SK-N-MC (cell line): ENCODE results near the gene ASTN2.

ENCODE experiments used
- DNase-seq: peaks from one replicate; pipeline ENCODE4 v3.0.0-alpha.2; 2011; ENCODE audit warnings: low read depth, low spot score
- H3K27ac ChIP-seq: fragments of 200-600 bp; sonication (generic); 2 replicates; pipeline ENCODE4 v1.5.1; 2016; ENCODE audit warnings: mixed run types
- H3K36me3 ChIP-seq: fragments of 200-600 bp; sonication (generic); 2 replicates; pipeline ENCODE4 v1.6.1; 2017; ENCODE audit warnings: antibody characterized with exemption, low read length, mixed read lengths; ENCODE audit not compliant: insufficient read depth
- H3K4me3 ChIP-seq: fragments of 200-600 bp; sonication (generic); 2 replicates; pipeline ENCODE4 v1.5.1; 2016
- H3K9ac ChIP-seq: fragments of 200-600 bp; sonication (generic); 2 replicates; pipeline ENCODE4 v1.8.0; 2017; ENCODE audit warnings: mixed run types, mixed read lengths; ENCODE audit not compliant: insufficient read length
- H3K9me3 ChIP-seq: fragments of 200-600 bp; sonication (generic); 2 replicates; pipeline ENCODE4 v1.6.1; 2017; ENCODE audit warnings: low read depth, mild to moderate bottlenecking, antibody characterized with exemption, low read length, moderate library complexity, mixed read lengths
- EZH2 ChIP-seq: fragments of 200-600 bp; sonication (generic); IDR thresholded peaks from one replicate; pipeline ENCODE4 v1.6.1; 2017; ENCODE audit warnings: antibody characterized with exemption
- FOXP2 ChIP-seq: optimal IDR thresholded peaks from 2 replicates; pipeline ENCODE3; 2011; ENCODE audit warnings: mild to moderate bottlenecking, moderate library complexity; ENCODE audit not compliant: insufficient read depth; ENCODE audit errors: extremely low read length, control extremely low read depth
- POLR2AphosphoS5 ChIP-seq: IDR thresholded peaks from 2 replicates; pipeline ENCODE4 v1.6.1; 2012; ENCODE audit warnings: mild to moderate bottlenecking, low read depth, low read length, borderline replicate concordance

The ASTN2 gene

GRCh38 chr9:116817762-116818161 is 597.1 kb downstream of the ASTN2 start:
- no peak overlapping the region for H3K9ac ChIP-seq
- no peak for TF ChIP-seq EZH2
- TF ChIP-seq POLR2AphosphoS5, result no peak
- TF ChIP-seq FOXP2, result no peak
- H3K27ac ChIP-seq, result no peak overlapping the region
- no peak overlapping the region for H3K4me3 ChIP-seq
- DNase-seq, result no peak
- H3K9me3 ChIP-seq, result no peaks in the 10 kb centered on the region
- H3K36me3 ChIP-seq, result no peaks in the 10 kb centered on the region

GRCh38 chr9:116816484-116816883 is 598.4 kb downstream of the ASTN2 start:
- Histone ChIP-seq H3K9me3 (no peaks in the 10 kb centered on the region), H3K36me3 (no peaks in the 10 kb centered on the region), H3K4me3 (no peak overlapping the region), H3K9ac (no peak overlapping the region), H3K27ac (no peak overlapping the region)
- DNase-seq, result no peak
- TF ChIP-seq POLR2AphosphoS5 (no peak), FOXP2 (no peak), EZH2 (no peak)

GRCh38 chr9:116815835-116816234 is 599.0 kb downstream of the ASTN2 start:
- no peak overlapping the region for H3K9ac ChIP-seq
- DNase-seq, result no peak
- H3K36me3 ChIP-seq, result no peaks in the 10 kb centered on the region
- no peak overlapping the region for H3K27ac ChIP-seq
- TF ChIP-seq EZH2, result no peak
- TF ChIP-seq FOXP2, result no peak
- TF ChIP-seq POLR2AphosphoS5, result no peak
- no peak overlapping the region for H3K4me3 ChIP-seq
- H3K9me3 ChIP-seq, result no peaks in the 10 kb centered on the region

GRCh38 chr9:116813031-116813300 is 601.9 kb downstream of the ASTN2 start:
- no peaks in the 10 kb centered on the region for H3K9me3 ChIP-seq
- H3K9ac ChIP-seq, result no peak overlapping the region
- H3K27ac ChIP-seq, result no peak overlapping the region
- TF ChIP-seq POLR2AphosphoS5 (no peak), EZH2 (no peak), FOXP2 (no peak)
- H3K36me3 ChIP-seq, result no peaks in the 10 kb centered on the region
- DNase-seq, result no peak
- no peak overlapping the region for H3K4me3 ChIP-seq

GRCh38 chr9:116812231-116813030 is 602.4 kb downstream of the ASTN2 start:
- H3K36me3 ChIP-seq, result no peaks in the 10 kb centered on the region
- H3K4me3 ChIP-seq, result no peak overlapping the region
- H3K9ac ChIP-seq, result no peak overlapping the region
- H3K9me3 ChIP-seq, result no peaks in the 10 kb centered on the region
- H3K27ac ChIP-seq, result no peak overlapping the region
- TF ChIP-seq POLR2AphosphoS5, result no peak
- no peak for TF ChIP-seq FOXP2
- no peak for TF ChIP-seq EZH2
- no peak for DNase-seq

GRCh38 chr9:116809656-116810055 is 605.2 kb downstream of the ASTN2 start:
- Histone ChIP-seq H3K9me3 (no peaks in the 10 kb centered on the region), H3K4me3 (no peak overlapping the region), H3K9ac (no peak overlapping the region), H3K27ac (no peak overlapping the region), H3K36me3 (no peaks in the 10 kb centered on the region)
- DNase-seq, result no peak
- TF ChIP-seq FOXP2, result no peak
- TF ChIP-seq EZH2, result no peak
- no peak for TF ChIP-seq POLR2AphosphoS5

GRCh38 chr9:116806075-116806474 is 608.8 kb downstream of the ASTN2 start:
- Histone ChIP-seq H3K27ac (no peak overlapping the region), H3K9me3 (no peaks in the 10 kb centered on the region), H3K36me3 (no peaks in the 10 kb centered on the region), H3K9ac (no peak overlapping the region), H3K4me3 (no peak overlapping the region)
- TF ChIP-seq EZH2, result no peak
- DNase-seq, result no peak

- H3K36me3 ChIP-seq, result no peaks in the 10 kb centered on the region
- DNase-seq, result no peak
Measured at GRCh38 chr9:116800885-116801284, 614.0 kb downstream of the ASTN2 start.

GRCh38 chr9:116800074-116800473 is 614.8 kb downstream of the ASTN2 start:
- no peaks in the 10 kb centered on the region for H3K36me3 ChIP-seq
- H3K27ac ChIP-seq, result no peak overlapping the region
- no peak for DNase-seq
- H3K9me3 ChIP-seq, result no peaks in the 10 kb centered on the region
- no peak for TF ChIP-seq EZH2
- no peak for TF ChIP-seq POLR2AphosphoS5
- TF ChIP-seq FOXP2, result no peak
- H3K4me3 ChIP-seq, result no peak overlapping the region
- no peak overlapping the region for H3K9ac ChIP-seq

More at GRCh38 chr9:116800885-116801284, 614.0 kb downstream of the ASTN2 start:
- Histone ChIP-seq H3K27ac (no peak overlapping the region), H3K4me3 (no peak overlapping the region), H3K9ac (no peak overlapping the region), H3K9me3 (no peaks in the 10 kb centered on the region)
- TF ChIP-seq EZH2 (no peak), POLR2AphosphoS5 (no peak), FOXP2 (no peak)
